Tibial artery (tissue), 4 donors: ENCODE data around the gene BMF.
"Not testable (repeated sequence)": the region's sequence is repeated elsewhere in the genome, so short reads cannot be mapped to it uniquely, and the experiment has no call there.

Experiments
- DNase-seq, 2 donors: peaks; one replicate each; pipeline ENCODE4 v3.0.0-alpha.2; 2019
- H3K27ac ChIP-seq, 2 donors: fragments of 200-600 bp; sonication (generic) in 1 of 2; 1 replicate in 1 of 2; 2 replicates in 1 of 2; pipeline ENCODE4 v1.5.1; 2018 to 2019; ENCODE audit warnings: mild to moderate bottlenecking in 1 of 2
- H3K27me3 ChIP-seq, 2 donors: fragments of 200-600 bp; sonication (generic) in 1 of 2; one replicate each; pipeline versions ENCODE4 v1.5.1 to v1.6.0; 2016 to 2019
- H3K36me3 ChIP-seq, 3 donors: fragments of 200-600 bp; sonication (generic) in 2 of 3; one replicate each; pipeline ENCODE4 v1.5.1; 2016 to 2019; ENCODE audit warnings: mild to moderate bottlenecking in 2 of 3
- H3K4me1 ChIP-seq, 4 donors: fragments of 200-600 bp; sonication (generic) in 2 of 4; 1 replicate in 3 of 4; 2 replicates in 1 of 4; pipeline ENCODE4 v1.5.1; 2016 to 2019
- H3K4me3 ChIP-seq, 2 donors: fragments of 200-600 bp; sonication (generic) in 1 of 2; 1 replicate in 1 of 2; 2 replicates in 1 of 2; pipeline ENCODE4 v1.5.1; 2018 to 2019; ENCODE audit warnings: mild to moderate bottlenecking in 2 of 2
- H3K9me3 ChIP-seq, 3 donors: fragments of 200-600 bp; sonication (generic) in 1 of 3; one replicate each; pipeline ENCODE4 v1.5.1; 2016 to 2019
- intact Hi-C: fragments of 100-400 bp; cut with DNase I; formaldehyde crosslinking; loops from one replicate; pipeline ENCODE4 v1.15.0; 2023; ENCODE audit warnings: low total_unique reads
- TF ChIP-seq, protein P1 (sequence below), 2 experiments: fragments of 200-600 bp in 1 of 2; fragments of 450-650 bp in 1 of 2; IDR thresholded peaks; one replicate each; pipeline ENCODE4 v1.5.1; 2017 to 2019; ENCODE audit warnings: antibody characterized with exemption in 2 of 2, mild to moderate bottlenecking in 1 of 2, moderate library complexity in 1 of 2

BMF gene

GRCh38 chr15:40130799-40131502, 22.3 kb upstream of the BMF start:
- TF ChIP-seq, protein P1, sequence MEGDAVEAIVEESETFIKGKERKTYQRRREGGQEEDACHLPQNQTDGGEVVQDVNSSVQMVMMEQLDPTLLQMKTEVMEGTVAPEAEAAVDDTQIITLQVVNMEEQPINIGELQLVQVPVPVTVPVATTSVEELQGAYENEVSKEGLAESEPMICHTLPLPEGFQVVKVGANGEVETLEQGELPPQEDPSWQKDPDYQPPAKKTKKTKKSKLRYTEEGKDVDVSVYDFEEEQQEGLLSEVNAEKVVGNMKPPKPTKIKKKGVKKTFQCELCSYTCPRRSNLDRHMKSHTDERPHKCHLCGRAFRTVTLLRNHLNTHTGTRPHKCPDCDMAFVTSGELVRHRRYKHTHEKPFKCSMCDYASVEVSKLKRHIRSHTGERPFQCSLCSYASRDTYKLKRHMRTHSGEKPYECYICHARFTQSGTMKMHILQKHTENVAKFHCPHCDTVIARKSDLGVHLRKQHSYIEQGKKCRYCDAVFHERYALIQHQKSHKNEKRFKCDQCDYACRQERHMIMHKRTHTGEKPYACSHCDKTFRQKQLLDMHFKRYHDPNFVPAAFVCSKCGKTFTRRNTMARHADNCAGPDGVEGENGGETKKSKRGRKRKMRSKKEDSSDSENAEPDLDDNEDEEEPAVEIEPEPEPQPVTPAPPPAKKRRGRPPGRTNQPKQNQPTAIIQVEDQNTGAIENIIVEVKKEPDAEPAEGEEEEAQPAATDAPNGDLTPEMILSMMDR (IDR thresholded peaks at IDR 0.05) = no peak
- intact Hi-C loops = no loop called here
- Histone ChIP-seq H3K4me1 (no peaks in the 10 kb centered on the region), H3K36me3 (no peaks in the 10 kb centered on the region), H3K9me3 (no peaks in the 10 kb centered on the region), H3K27ac (no peak overlapping the region), H3K4me3 (no peak overlapping the region), H3K27me3 (peaks cover 0 to 36% of the 10 kb centered on the region in 2 donors)
- no peak for DNase-seq

DNA sequence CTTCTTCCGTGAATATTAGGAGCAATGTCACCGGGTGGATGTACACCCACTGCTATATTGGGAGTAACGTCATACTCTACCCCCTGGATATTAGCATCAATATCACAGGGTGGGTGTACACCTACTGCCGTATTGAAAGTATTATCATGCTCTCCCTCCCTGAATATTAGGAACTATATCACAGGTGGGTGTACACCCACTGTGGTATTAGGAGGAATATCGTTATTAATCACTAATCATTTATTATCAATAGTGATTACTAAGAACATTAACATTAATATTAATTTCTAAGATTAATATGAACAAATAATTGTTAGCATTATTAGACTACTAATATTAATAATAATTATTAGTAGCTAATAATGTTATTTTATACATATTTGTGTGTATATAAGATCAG, 21.4 kb upstream of the BMF start:
- no peaks in the 10 kb centered on the region for H3K36me3 ChIP-seq
- no peaks in the 10 kb centered on the region for H3K4me1 ChIP-seq
- peaks cover 0 to 36% of the 10 kb centered on the region in 2 donors for H3K27me3 ChIP-seq
- H3K4me3 ChIP-seq = no peak overlapping the region
- TF ChIP-seq, protein P1 (IDR thresholded peaks at IDR 0.05) = no peak
- intact Hi-C loops = no loop called here
- DNase-seq = no peak
- no peak overlapping the region for H3K27ac ChIP-seq
- no peaks in the 10 kb centered on the region for H3K9me3 ChIP-seq

DNA sequence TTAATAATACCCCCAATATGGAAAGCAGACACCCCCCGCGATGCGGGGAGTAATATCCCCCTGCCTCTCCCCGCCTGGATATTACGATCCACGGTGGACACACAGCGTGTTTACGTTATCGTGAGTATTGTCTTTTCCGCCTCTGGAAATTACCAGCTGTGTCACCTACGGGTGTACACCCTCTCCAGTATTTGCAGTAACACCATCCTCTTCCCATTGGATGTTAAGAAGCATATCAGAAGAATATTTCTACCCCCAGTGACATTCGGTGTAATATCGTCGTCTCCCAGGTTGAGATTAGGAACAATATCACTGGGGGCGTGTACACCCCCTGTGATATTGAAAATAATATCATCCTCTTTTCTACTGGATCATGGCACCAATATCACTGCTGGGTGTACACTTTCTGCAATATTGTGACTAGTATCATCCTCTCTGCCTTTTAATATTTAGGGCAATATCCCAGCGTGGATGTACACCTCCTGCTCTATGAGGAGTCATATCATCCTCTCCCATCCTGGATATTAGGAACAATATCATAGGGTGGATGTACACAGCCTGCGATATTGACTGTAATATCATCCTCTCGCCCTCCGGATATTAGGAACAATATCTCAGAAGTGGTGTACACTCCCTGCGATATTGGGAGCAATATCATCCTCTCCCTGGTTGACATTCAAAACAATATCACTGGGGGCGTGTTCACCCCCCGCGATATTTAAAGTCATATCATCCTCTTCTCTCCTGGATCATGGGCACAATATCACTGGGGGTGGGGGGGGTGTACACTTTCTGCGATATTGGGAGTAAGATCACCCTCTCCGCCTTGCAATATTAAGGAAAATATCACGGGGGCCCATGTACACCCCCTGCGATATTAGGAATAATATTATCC, 20.3 kb upstream of the BMF start:
- no peak for DNase-seq
- Histone ChIP-seq H3K27ac (no peak overlapping the region), H3K27me3 (peaks cover 0 to 36% of the 10 kb centered on the region in 2 donors), H3K4me3 (no peak overlapping the region), H3K9me3 (no peaks in the 10 kb centered on the region), H3K4me1 (no peaks in the 10 kb centered on the region), H3K36me3 (no peaks in the 10 kb centered on the region)
- intact Hi-C loops = no loop called here
- TF ChIP-seq, protein P1 (IDR thresholded peaks at IDR 0.05) = no peak

GRCh38 chr15:40125950-40126349, 17.3 kb upstream of the BMF start:
- no peaks in the 10 kb centered on the region for H3K36me3 ChIP-seq
- H3K4me3 ChIP-seq = no peak overlapping the region
- TF ChIP-seq, protein P1 (IDR thresholded peaks at IDR 0.05) = no peak
- DNase-seq = no peak
- intact Hi-C loops = no loop called here
- no peak overlapping the region for H3K27ac ChIP-seq
- no peaks in the 10 kb centered on the region for H3K4me1 ChIP-seq
- H3K9me3 ChIP-seq = no peaks in the 10 kb centered on the region
- H3K27me3 ChIP-seq = peaks cover 0 to 26% of the 10 kb centered on the region in 2 donors

GRCh38 chr15:40124807-40125285, 16.2 kb upstream of the BMF start:
- H3K4me3 ChIP-seq, H3K4me1 ChIP-seq, H3K9me3 ChIP-seq, H3K27ac ChIP-seq, H3K36me3 ChIP-seq, DNase-seq, intact Hi-C loops: not testable (repeated sequence)
- H3K27me3 ChIP-seq = peaks cover 0 to 21% of the 10 kb centered on the region in 2 donors

DNA sequence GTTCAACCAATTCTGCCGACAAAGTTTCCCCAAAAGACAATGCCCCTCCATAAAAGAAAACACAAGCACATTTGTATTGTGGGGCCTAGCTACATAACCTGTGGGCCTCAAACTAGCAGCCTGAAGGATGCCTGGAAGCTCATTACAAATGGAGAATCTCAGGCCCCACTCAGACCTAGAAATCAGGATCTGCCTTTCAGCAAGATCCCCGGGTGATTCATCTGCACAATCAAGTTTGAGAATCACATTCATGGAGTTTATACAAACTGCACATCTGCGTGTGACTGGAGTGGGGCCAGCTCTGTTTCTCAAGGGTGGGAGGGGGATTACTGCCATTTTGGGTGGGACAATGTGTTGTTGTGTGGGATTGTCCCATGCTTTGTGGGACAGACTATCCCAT, 15.7 kb upstream of the BMF start:
- H3K4me3 ChIP-seq, H3K36me3 ChIP-seq, intact Hi-C loops, H3K27ac ChIP-seq, DNase-seq, H3K9me3 ChIP-seq, H3K4me1 ChIP-seq: not testable (repeated sequence)
- H3K27me3 ChIP-seq = peaks cover 0 to 16% of the 10 kb centered on the region in 2 donors

GRCh38 chr15:40123863-40124262, 15.2 kb upstream of the BMF start:
- H3K4me3 ChIP-seq, H3K9me3 ChIP-seq, H3K27ac ChIP-seq, intact Hi-C loops, H3K4me1 ChIP-seq, H3K36me3 ChIP-seq, DNase-seq: not testable (repeated sequence)
- peaks cover 0 to 13% of the 10 kb centered on the region in 2 donors for H3K27me3 ChIP-seq

GRCh38 chr15:40122989-40123388, 14.3 kb upstream of the BMF start:
- intact Hi-C loops, H3K9me3 ChIP-seq, H3K27ac ChIP-seq: not testable (repeated sequence)

More at GRCh38 chr15:40122989-40123388, 14.3 kb upstream of the BMF start:
- not testable (repeated sequence) for H3K4me1 ChIP-seq, H3K4me3 ChIP-seq, H3K27me3 ChIP-seq, H3K36me3 ChIP-seq, DNase-seq
